ENCODE data around the gene VSNL1.

The VSNL1 gene

DNA sequence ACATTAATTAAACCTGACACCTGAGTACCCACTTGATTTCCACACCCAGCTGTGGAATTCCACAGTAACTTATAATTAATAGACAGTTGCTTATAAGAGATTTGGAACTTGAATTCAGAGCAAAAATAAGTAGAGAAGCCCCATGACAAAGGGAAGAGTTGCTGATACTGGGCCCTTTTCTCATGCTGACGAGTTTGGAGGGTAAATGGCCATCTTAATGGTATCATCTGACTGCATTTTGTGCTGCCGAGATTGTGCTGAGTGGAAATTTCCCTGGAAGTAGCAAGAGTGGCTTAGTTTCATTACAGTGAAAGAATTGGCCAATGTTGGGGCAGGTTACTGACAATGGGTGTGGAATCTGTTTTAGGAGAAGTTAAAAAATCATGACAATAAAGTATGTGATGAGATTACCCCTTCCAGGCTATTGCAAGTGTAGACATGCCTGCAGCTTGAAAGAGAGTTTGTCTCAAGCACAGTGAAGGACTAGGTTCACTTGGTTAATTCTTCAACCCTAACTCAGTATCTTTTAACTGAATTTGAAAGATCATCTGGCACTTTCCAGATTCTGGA, 49.9 kb downstream of the VSNL1 start:
- POLR2A ChIA-PET: no interaction called here
- Histone ChIP-seq H3K36me3 (ENCODE audit: control insufficient read depth in 2 of 2, insufficient read depth in 1 of 2, low read length in 2 of 2) (no peaks in the 10 kb centered on the region), H3K4me1 (ENCODE audit: control insufficient read depth, insufficient read depth, low read length) (no peaks in the 10 kb centered on the region), H3K27ac (ENCODE audit: extremely low read depth, low read depth, low read length) (no peak overlapping the region), H3K9me3 (ENCODE audit: control insufficient read depth, insufficient read depth, low read depth, low read length) (no peaks in the 10 kb centered on the region), H3K4me3 (ENCODE audit: low read depth, low read length) (no peak overlapping the region)
- CTCF ChIA-PET: no interaction called here
- TF ChIP-seq, protein P1, sequence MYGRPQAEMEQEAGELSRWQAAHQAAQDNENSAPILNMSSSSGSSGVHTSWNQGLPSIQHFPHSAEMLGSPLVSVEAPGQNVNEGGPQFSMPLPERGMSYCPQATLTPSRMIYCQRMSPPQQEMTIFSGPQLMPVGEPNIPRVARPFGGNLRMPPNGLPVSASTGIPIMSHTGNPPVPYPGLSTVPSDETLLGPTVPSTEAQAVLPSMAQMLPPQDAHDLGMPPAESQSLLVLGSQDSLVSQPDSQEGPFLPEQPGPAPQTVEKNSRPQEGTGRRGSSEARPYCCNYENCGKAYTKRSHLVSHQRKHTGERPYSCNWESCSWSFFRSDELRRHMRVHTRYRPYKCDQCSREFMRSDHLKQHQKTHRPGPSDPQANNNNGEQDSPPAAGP (tag by site-specific recombination; IDR thresholded peaks at IDR 0.05): no peak
- TF ChIP-seq ZNF274 (IDR thresholded peaks at IDR 0.05; ENCODE audit: low read length) (no peak), ZNF274 (tag by site-specific recombination; IDR thresholded peaks at IDR 0.05; ENCODE audit: borderline replicate concordance) (no peak), ZBTB11 (tag by site-specific recombination; conservative IDR thresholded peaks at IDR 0.05; ENCODE audit: low read depth) (no peak), ZEB2 (tag by site-specific recombination; IDR thresholded peaks at IDR 0.05) (no peak), ZNF16 (tag by site-specific recombination; IDR thresholded peaks at IDR 0.05; ENCODE audit: low read depth) (no peak), ZNF324 (tag by site-specific recombination; IDR thresholded peaks at IDR 0.05) (no peak), ZNF624 (tag by site-specific recombination; IDR thresholded peaks at IDR 0.05) (no peak), ZNF398 (tag by site-specific recombination; IDR thresholded peaks at IDR 0.05) (no peak), ZBTB7A (tag by site-specific recombination; IDR thresholded peaks at IDR 0.05; ENCODE audit: low read depth) (no peak), YY1 (tag by site-specific recombination; IDR thresholded peaks at IDR 0.05) (no peak), REST (tag by site-specific recombination; IDR thresholded peaks at IDR 0.05) (no peak), KLF1 (tag by site-specific recombination; IDR thresholded peaks at IDR 0.05) (no peak), HOXA7 (CRISPR knock-in tag; IDR thresholded peaks at IDR 0.05; ENCODE audit: borderline replicate concordance) (no peak), ZNF341 (tag by site-specific recombination; IDR thresholded peaks at IDR 0.05; ENCODE audit: low read depth) (no peak), ZNF610 (tag by site-specific recombination; IDR thresholded peaks at IDR 0.05; ENCODE audit: borderline replicate concordance) (no peak), SALL2 (tag by site-specific recombination; IDR thresholded peaks at IDR 0.05; ENCODE audit: borderline replicate concordance) (no peak), ZNF202 (tag by site-specific recombination; IDR thresholded peaks at IDR 0.05; ENCODE audit: borderline replicate concordance) (no peak)

Data from HEK293 (cell line).